Stomach (tissue), 4 donors: ENCODE measurements around the gene TSSK2.

Experiments
- EP300 ChIP-seq: sonication (generic); formaldehyde crosslinking; IDR thresholded peaks from one replicate; pipeline ENCODE4 v1.6.1; 2017; ENCODE audit warnings: antibody characterized with exemption
- POLR2A ChIP-seq, 4 donors: fragments of 450-650 bp; IDR thresholded peaks; one replicate each; pipeline ENCODE4 v1.6.1; 2016; ENCODE audit warnings: antibody characterized with exemption in 4 of 4, control low read depth in 2 of 4, mild to moderate bottlenecking in 1 of 4, moderate library complexity in 1 of 4
- TF ChIP-seq, protein P1 (sequence below), 7 experiments: fragments of 450-650 bp in 4 of 7; fragments of 200-600 bp in 3 of 7; sonication (generic) in 3 of 7; IDR thresholded peaks; one replicate each; pipeline ENCODE4 v1.5.1; 2016 to 2019; ENCODE audit warnings: antibody characterized with exemption in 7 of 7, control low read depth in 2 of 7, mild to moderate bottlenecking in 1 of 7

DNA sequence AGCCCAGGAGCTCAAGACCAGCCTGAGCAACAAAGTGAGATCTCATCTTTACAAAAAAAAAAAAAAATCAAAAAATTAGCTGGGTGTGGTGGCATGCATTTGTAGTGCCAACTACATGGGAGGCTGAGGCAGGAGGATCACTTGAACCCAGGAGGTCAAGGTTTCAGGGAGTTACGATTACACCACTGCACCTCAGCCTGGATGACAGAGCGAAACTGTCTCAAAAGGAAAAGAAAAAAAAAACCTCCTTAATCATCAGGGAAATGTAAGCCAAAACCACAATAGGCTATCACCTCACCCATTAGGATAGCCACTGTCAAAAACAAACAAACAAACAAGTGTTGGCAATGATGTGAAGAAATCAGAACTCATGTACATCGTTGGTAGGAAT lies 22.3 kb upstream of the TSSK2 start:
- TF ChIP-seq, protein P1, sequence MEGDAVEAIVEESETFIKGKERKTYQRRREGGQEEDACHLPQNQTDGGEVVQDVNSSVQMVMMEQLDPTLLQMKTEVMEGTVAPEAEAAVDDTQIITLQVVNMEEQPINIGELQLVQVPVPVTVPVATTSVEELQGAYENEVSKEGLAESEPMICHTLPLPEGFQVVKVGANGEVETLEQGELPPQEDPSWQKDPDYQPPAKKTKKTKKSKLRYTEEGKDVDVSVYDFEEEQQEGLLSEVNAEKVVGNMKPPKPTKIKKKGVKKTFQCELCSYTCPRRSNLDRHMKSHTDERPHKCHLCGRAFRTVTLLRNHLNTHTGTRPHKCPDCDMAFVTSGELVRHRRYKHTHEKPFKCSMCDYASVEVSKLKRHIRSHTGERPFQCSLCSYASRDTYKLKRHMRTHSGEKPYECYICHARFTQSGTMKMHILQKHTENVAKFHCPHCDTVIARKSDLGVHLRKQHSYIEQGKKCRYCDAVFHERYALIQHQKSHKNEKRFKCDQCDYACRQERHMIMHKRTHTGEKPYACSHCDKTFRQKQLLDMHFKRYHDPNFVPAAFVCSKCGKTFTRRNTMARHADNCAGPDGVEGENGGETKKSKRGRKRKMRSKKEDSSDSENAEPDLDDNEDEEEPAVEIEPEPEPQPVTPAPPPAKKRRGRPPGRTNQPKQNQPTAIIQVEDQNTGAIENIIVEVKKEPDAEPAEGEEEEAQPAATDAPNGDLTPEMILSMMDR (IDR thresholded peaks at IDR 0.05), result no peak
- TF ChIP-seq POLR2A (IDR thresholded peaks at IDR 0.05) (no peak), EP300 (no peak)
